NB4 (cell line): ENCODE measurements around the gene OR6Q1.

Source experiments
- DNase-seq: peaks from one replicate; pipeline ENCODE4 v3.0.0; 2010; ENCODE audit warnings: low read depth
- H3K4me3 ChIP-seq: one replicate; pipeline ENCODE4 v1.5.1; 2011; ENCODE audit warnings: mild to moderate bottlenecking, low read depth, low read length, moderate library complexity
- CTCF ChIP-seq: IDR thresholded peaks from one replicate; pipeline ENCODE4 v1.5.1; 2012; ENCODE audit warnings: low read depth, low read length
- MAX ChIP-seq: IDR thresholded peaks from 2 replicates; pipeline ENCODE4 v1.6.1; 2011; ENCODE audit warnings: low read depth, low read length
- MYC ChIP-seq: IDR thresholded peaks from 2 replicates; pipeline ENCODE4 v1.6.1; 2011; ENCODE audit warnings: low read depth, low read length
- POLR2A ChIP-seq: IDR thresholded peaks from 2 replicates; pipeline ENCODE4 v1.6.1; 2011; ENCODE audit warnings: mild to moderate bottlenecking; ENCODE audit not compliant: insufficient read length; ENCODE audit errors: extremely low read depth

Gene OR6Q1

GRCh38 chr11:58075781-58076180, 45.0 kb downstream of the OR6Q1 start:
- no peak for TF ChIP-seq CTCF
- TF ChIP-seq MYC, result no peak
- TF ChIP-seq POLR2A, result no peak
- no peak for TF ChIP-seq MAX
- H3K4me3 ChIP-seq, result no peak overlapping the region
- no peak for DNase-seq
